HG03159 (cell line): Measurements from ENCODE around the gene TAGLN2.
A peak's percentile ranks its signal among the peaks of the same experiment; 100 is the strongest.
"Not testable (repeated sequence)": the region's sequence is repeated elsewhere in the genome, so short reads cannot be mapped to it uniquely, and the experiment has no call there.

Experiments
- ATAC-seq: cut with Tn5 transposase; IDR thresholded peaks from one replicate; pipeline ENCODE4 v1.9.1; 2021; ENCODE audit warnings: mild to moderate bottlenecking, moderate library complexity; ENCODE audit not compliant: unreplicated experiment

Gene TAGLN2

GRCh38 chr1:159922511-159923202 is 2.6 kb downstream of the TAGLN2 start:
- no peak for ATAC-seq

DNA sequence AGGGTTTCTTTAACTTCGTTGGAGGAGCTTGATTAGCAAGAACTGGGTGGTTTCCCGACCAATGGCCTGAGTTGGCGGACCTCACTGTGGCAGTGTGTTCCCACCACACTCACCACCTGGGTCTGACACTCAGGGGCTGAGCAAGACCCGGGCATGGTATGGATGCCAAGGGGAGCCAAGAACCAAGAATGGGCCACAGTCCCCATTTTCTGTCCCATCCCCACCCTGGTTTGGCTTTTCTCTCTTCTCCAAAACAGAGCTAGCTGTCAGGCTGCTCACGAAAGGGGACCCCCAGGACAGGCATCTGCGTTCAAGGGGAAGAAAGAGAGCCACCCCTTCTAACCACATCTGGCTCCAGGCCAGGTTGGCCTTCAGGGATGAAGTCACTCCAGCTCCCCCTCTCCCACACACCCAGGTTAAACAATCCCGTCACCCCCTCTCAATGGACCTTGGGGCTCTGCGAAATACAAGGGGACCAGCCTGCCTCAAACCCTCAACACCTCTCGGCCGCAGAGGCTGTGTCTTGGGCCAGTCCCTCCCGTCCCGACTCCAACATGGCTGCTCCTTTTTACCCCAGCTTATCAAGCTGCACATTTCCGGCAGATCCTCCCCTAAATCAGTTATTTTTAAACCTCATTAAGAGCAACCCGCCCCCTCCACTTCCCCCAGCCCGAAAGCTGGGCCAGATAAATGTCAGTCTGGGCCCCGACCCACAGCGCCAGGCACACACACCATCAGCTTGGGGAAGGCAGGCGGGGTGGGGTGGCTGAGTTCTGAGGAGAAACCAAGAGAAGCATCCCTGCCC is 3.4 kb downstream of the TAGLN2 start:
- no peak for ATAC-seq

GRCh38 chr1:159921251-159921650 is 4.1 kb downstream of the TAGLN2 start:
- peak; percentile 22 for ATAC-seq

GRCh38 chr1:159920651-159921050 is 4.7 kb downstream of the TAGLN2 start:
- ATAC-seq = no peak

DNA sequence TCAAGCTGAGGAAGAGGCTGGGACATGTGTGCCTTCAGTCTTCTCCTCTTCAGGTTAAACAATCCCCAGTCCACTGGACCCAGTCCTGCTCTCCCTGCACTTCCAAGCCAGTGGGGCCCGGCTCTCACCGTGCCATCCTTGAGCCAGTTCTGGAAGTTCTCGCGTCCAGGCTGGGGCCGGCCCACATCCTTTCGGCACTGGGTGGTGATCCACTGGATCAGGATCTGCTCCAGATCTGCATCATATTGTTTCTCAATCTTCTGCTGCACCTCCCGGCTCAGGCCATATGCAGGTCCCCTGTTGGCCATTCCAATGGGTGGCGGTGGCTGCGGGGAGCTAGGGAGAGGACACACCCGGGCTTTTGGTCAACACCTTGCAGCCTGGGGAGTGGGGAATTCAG is 5.1 kb downstream of the TAGLN2 start:
- no peak for ATAC-seq

DNA sequence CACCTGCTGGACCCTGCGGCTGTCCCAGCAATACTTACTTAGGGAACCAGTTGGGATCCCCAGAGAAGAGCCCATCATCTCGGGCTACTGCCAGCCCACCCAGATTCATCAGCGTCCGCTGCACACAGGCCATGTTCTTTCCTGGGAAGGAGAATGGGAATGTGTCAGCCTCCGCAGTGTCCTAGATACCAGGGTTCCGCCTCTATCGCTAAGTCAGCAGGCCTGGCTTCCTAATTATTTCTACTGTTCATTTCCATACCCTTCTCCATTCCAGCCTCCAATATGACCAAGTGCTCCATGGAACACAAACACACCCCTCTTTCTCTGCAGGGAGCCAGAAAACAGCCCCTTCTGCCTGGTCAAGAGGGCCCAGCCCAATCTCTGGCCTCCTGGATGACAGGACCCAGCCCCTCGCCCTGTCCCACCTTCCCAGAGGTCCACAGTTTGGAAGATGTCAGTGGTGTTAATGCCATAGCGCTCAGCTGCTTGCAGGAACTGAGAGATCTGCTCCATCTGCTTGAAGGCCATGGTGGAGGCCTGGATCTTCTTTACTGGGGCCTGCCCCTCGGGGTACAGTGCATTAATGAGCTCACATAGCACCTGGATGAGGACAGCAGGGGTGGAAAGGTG is 6.0 kb downstream of the TAGLN2 start:
- ATAC-seq = no peak

DNA sequence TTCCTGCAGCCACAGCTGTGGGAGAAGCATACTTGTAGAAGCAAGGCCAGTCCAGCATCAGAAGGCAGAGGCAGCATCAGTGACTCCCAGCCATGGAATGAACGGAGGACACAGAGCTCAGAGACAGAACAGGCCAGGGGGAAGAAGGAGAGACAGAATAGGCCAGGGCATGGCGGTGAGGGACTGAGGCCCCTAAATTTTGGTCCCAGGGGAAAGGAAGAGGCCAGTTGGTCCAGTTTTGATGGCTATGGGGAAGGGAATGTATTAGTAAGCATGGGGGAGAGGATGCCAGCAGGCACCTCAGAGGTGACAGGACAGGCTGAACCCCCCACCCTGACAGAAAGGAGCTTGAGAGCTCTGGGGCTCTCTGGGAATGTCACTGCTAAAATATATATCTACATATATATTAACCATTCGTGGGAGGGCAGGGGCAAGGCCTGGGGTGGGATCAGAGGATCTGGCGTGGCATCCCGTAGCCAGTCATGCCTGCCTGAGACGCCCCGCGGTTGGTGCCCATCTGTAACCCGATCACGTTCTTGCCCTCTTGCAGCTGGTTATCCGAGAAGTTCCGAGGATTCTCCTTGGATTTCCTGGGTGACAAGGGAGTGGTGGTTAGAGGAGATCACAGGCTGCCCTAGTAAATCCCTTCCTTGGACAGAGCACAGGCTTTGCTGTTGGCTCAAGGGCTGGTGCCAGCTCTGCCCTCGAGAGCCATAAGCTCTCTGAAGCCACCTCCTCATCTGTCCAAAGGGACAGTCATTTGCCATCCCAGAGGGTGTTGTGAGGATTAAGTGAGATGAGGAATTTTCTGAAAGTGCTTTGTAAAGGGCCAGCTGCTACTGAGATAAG is 6.7 kb downstream of the TAGLN2 start:
- ATAC-seq = no peak

GRCh38 chr1:159917533-159918351 is 7.6 kb downstream of the TAGLN2 start:
- ATAC-seq = no peak

DNA sequence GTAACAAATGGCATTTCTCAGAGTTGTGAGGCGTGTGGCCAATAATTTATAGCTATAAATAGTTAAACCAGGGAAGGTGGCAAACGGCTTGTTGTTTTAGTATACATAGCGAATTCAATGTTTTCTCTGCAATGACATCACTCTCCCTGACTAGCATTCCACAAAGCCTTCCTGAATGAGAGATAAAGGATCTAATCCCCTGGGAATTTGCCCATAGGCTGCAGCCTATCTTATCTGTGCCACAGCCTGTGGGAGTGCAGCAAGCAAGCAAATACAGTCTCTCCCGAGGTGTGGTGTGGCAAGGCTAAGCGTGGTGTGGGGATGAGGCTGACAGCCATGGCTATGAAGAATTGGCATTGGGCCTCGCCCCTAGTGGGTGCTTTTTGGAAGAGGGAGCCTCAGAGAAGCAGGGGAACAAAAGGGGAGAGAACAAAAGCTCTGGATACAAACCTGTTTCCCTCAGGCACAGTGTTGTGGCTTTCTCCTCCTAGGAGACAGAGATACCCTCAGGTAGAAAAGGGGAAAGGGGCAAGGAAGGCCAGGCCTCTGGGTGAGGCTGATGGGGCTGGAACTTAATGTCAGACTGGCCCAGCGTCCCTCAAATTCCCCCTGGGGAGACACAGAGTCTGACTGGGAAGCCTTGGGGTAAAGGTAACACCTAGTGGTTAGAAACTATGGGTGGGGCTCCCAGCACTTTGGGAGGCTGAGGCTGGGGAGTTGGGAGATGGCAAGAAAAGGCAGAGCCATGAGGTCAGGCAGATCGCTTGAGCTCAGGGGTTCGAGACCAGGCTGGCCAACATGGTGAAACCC is 8.9 kb downstream of the TAGLN2 start:
- ATAC-seq = no peak

DNA sequence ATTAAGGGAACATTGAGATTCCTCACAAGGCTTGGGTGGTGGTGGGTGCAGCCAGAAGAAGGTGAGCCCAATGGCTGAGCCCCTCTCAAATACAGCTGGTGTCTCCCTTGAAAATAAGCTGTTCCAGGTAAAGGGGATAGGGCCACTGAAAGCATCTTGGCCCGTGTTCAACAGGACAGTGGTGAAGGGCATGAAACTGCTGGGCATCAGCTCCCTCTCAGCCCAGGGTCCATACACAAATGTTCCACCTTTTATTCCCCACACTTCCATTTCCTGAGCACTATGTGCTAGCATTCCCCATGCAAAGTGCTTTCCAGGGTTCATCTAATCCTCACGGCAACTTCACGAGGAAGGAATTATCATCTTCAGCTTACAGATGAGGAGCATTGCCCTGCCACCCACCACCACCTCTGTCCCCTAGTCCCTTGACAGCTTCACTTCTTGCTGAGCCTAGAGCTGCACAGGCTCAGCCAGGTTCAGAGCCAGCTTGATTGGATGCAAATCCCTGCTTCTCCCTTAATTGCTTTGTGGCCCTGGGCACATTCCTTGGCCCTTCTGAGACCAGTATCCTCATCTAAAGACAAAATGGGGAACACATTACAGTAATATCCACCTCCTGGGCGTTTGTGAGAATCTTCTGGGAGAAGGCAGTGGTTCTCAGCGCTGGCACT is 9.6 kb downstream of the TAGLN2 start:
- no peak for ATAC-seq

- no peak for ATAC-seq
Observed at GRCh38 chr1:159914252-159915018, 10.9 kb downstream of the TAGLN2 start.

DNA sequence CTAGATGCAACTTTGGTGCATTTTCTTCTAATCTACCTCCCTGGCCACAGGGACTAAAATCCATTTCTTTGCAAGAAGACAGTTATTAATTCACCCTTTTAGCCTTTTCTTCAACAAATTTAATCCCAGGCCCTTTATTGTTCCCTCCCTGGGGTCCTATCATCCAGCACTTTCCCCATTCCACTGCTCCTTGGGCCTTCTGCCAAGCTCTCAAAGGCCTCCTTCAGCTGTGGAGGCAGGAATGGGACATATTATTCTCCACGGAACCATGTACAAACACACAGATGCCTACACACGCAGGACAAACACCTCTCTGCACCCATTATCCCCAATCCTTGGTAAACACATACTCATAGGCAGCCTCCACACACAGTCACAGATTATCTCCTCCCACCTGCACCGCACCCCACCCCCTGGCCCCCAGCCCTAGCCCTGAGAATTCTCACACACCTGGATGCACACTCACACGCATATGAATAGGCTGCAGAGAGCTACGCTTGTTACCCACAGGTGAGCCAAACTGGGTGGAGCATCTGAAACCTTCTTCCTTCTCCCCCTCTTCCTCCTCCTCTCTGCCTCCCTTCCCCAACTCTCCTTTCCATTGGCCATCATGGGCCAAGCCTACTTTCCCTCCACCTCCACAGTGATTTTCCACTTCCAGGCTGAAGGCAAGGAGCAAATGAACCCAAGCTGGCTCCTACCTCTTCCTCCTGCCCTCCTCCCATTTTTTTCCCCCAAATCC is 11.7 kb downstream of the TAGLN2 start:
- no peak for ATAC-seq

GRCh38 chr1:159911326-159912070 is 13.8 kb downstream of the TAGLN2 start:
- no peak for ATAC-seq

- ATAC-seq = no peak
Observed at GRCh38 chr1:159908031-159908940, 17.0 kb downstream of the TAGLN2 start.

GRCh38 chr1:159906960-159907359 is 18.3 kb downstream of the TAGLN2 start:
- ATAC-seq = no peak

DNA sequence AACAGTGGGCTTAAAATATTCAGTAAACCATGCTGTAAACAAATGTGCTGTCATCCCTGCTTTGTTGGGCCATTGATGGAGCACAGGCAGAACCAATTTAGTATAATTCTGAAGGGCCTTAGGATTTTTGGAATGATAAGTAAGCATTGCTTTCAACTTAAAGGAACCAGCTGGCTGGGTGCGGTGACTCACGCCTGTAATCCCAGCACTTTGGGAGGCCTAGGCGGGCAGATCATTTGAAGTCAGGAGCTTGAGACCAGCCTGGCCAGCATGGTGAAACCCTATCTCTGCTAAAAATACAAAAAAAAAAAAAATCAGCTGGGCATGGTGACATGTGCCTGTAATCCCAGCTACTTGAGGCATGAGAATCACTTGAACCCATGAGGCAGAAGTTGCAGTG is 21.3 kb downstream of the TAGLN2 start:
- ATAC-seq = not testable (repeated sequence)
